Memory B cell (primary cell): ENCODE data around the gene DHH.

Experiments
- ATAC-seq: fragments of 150-1000 bp; cut with Tn5 transposase; 2 replicates; pipeline ENCODE4 v1.10.0; 2021; ENCODE audit warnings: low read depth, mild to moderate bottlenecking, moderate library complexity
- DNase-seq, 2 donors: peaks; one replicate each; pipeline ENCODE4 v3.0.0; 2022; ENCODE audit warnings: low spot score in 2 of 2
- H3K27ac Mint-ChIP-seq: one replicate; pipeline ENCODE4 v1.8.0; 2022; ENCODE audit warnings: mild to moderate bottlenecking, moderate library complexity, mixed read lengths
- H3K27me3 Mint-ChIP-seq: one replicate; pipeline ENCODE4 v1.8.0; 2022; ENCODE audit warnings: mixed read lengths
- H3K36me3 Mint-ChIP-seq: one replicate; pipeline ENCODE4 v1.8.0; 2022; ENCODE audit warnings: mild to moderate bottlenecking, mixed read lengths
- H3K4me1 Mint-ChIP-seq: one replicate; pipeline ENCODE4 v1.8.0; 2022; ENCODE audit warnings: mixed read lengths
- H3K4me3 Mint-ChIP-seq: one replicate; pipeline ENCODE4 v1.8.0; 2022; ENCODE audit warnings: mild to moderate bottlenecking, moderate library complexity, mixed read lengths
- H3K9me3 Mint-ChIP-seq: one replicate; pipeline ENCODE4 v1.8.0; 2022; ENCODE audit warnings: mixed read lengths

Gene DHH

DNA sequence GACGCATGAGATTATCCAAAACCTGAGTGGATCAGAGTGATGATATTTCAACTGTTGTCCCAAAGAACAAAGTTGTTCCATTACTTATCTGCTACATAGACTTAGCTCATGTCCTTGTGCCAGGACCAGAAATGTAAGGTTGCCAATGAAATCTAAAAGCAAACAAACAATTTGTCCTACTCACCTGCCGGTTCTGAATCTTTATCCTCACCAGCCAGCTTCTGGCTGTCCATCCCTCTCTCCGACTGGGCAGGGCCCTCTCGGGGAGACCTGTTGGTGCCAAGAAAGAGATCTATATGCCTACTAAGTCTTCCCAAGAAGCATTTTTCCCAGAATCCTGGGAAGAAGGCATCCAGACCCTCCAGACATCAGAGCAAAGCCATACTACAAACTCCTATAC lies 39.5 kb downstream of the DHH start:
- Mint-ChIP-seq H3K36me3 (peaks cover 31% of the 10 kb centered on the region), H3K9me3 (no peaks in the 10 kb centered on the region), H3K27me3 (no peaks in the 10 kb centered on the region), H3K27ac (peak overlapping the region; percentile 71), H3K4me3 (no peak overlapping the region), H3K4me1 (peaks cover 60% of the 10 kb centered on the region)
- ATAC-seq = no peak
- DNase-seq = no peak

DNA sequence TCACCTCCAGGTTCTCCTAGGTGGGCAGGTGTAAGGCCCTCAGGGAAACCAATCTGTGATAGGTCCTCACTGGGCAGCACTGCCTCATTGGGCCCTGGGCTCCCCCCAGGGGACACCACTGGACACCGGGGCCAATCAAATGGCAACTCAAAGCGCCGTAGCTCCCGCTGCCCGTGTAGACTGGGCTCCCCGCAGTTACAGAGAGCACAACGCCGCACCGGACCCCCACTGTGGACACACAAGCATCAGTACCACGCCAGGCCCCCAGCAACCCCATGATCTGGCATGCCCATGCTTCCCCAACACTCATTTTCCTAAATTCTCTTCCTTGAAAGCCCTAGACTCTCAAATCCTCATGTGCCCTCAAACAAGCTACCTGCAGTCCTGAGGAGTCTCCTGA lies 40.1 kb downstream of the DHH start:
- Mint-ChIP-seq H3K36me3 (peaks cover 31% of the 10 kb centered on the region), H3K27ac (no peak overlapping the region), H3K9me3 (no peaks in the 10 kb centered on the region), H3K4me1 (peaks cover 60% of the 10 kb centered on the region), H3K4me3 (no peak overlapping the region), H3K27me3 (no peaks in the 10 kb centered on the region)
- DNase-seq (no peak), ATAC-seq (no peak)

- no peaks in the 10 kb centered on the region for H3K27me3 Mint-ChIP-seq
- H3K36me3 Mint-ChIP-seq = peaks cover 31% of the 10 kb centered on the region
- ATAC-seq = no peak
- H3K4me3 Mint-ChIP-seq = no peak overlapping the region
- DNase-seq = no peak
- H3K9me3 Mint-ChIP-seq = no peaks in the 10 kb centered on the region
- H3K4me1 Mint-ChIP-seq = peaks cover 56% of the 10 kb centered on the region
- no peak overlapping the region for H3K27ac Mint-ChIP-seq
Measured at GRCh38 chr12:49054096-49054495, 40.5 kb downstream of the DHH start.

GRCh38 chr12:49052451-49053208 lies 42.0 kb downstream of the DHH start:
- Mint-ChIP-seq H3K4me3 (no peak overlapping the region), H3K27me3 (no peaks in the 10 kb centered on the region), H3K9me3 (no peaks in the 10 kb centered on the region), H3K27ac (no peak overlapping the region), H3K36me3 (peaks cover 41% of the 10 kb centered on the region), H3K4me1 (peaks cover 42% of the 10 kb centered on the region)
- DNase-seq (no peak), ATAC-seq (no peak)

DNA sequence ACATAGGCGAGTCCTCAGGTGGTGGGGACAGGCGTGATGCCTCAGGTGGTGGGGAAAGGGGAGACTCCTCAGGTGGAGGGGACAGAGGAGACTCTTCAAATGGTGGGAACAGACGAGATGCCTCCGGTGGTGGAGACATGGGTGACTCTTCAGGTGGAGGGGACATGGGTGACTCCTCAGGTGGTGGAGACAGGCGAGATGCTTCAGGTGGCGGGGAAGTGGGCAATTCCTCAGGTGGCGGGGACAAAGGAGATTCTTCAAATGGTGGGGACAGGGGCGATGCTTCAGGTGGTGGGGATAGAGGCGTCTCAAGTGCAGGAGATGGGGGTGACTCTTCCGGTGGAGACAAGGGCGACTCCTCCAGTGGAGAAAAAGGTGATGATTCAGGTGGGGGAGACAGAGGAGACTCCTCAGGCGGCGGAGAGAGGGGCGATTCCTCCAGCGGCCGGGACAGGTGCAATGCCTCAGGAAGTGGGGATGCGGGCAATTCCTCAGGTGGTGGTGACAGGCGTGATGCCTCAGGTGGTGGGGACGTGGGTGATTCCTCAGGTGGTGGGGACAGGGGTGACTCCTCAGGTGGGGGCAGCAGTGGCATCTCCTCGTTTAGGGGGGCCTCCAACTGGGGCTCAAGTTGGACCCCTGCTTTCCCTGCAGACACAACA lies 42.7 kb downstream of the DHH start:
- Mint-ChIP-seq H3K36me3 (peaks cover 42% of the 10 kb centered on the region), H3K9me3 (no peaks in the 10 kb centered on the region), H3K27me3 (no peaks in the 10 kb centered on the region), H3K4me3 (no peak overlapping the region), H3K4me1 (peaks cover 34% of the 10 kb centered on the region), H3K27ac (no peak overlapping the region)
- no peak for DNase-seq
- ATAC-seq = no peak

GRCh38 chr12:49051373-49051764 lies 43.2 kb downstream of the DHH start:
- Mint-ChIP-seq H3K36me3 (peaks cover 45% of the 10 kb centered on the region), H3K9me3 (no peaks in the 10 kb centered on the region), H3K4me3 (no peak overlapping the region), H3K4me1 (peaks cover 29% of the 10 kb centered on the region), H3K27ac (no peak overlapping the region), H3K27me3 (no peaks in the 10 kb centered on the region)
- ATAC-seq (no peak), DNase-seq (no peak)

- peaks cover 48% of the 10 kb centered on the region for H3K36me3 Mint-ChIP-seq
- H3K4me3 Mint-ChIP-seq = no peak overlapping the region
- H3K27ac Mint-ChIP-seq = no peak overlapping the region
Measured at GRCh38 chr12:49050507-49051372, 43.9 kb downstream of the DHH start.

DNA sequence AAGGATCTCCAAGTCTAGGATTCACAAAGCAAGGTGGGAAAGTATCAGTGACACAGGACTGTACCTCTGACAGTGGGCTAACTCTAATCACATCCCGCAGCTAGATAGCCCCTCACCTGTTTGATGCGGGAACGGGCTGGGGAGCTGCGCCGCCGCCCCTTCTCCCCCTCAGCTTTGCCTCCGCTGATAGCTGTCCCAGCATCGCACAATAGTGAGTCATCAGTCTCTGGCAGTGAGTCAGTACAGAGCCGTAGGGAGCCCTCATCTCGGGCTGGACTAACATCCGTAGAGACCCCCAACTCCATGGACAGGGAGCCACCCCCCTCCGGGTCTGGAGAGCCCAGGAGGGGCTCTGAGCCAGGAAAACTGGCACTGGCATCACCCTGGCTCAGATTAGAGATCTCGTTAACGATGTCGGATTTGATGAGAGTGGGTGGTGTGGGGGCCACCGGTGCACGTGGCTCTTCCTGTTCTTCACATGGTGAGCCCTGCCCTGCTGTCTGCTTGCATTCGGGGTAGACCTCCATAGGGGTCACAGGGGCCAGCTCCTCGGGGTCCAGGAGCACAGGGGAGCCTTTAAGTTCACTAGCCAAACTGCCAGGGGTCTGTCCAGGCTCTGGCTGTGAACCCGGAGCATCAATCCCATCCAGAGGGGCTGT lies 44.9 kb downstream of the DHH start:
- H3K27me3 Mint-ChIP-seq = no peaks in the 10 kb centered on the region
- ATAC-seq (no peak), DNase-seq (no peak)
- no peaks in the 10 kb centered on the region for H3K9me3 Mint-ChIP-seq
- no peak overlapping the region for H3K4me3 Mint-ChIP-seq
- peaks cover 12% of the 10 kb centered on the region for H3K4me1 Mint-ChIP-seq
- peaks cover 47% of the 10 kb centered on the region for H3K36me3 Mint-ChIP-seq
- H3K27ac Mint-ChIP-seq = no peak overlapping the region

More at GRCh38 chr12:49050507-49051372, 43.9 kb downstream of the DHH start:
- DNase-seq (no peak), ATAC-seq (no peak)
- peaks cover 23% of the 10 kb centered on the region for H3K4me1 Mint-ChIP-seq
- no peaks in the 10 kb centered on the region for H3K27me3 Mint-ChIP-seq
- H3K9me3 Mint-ChIP-seq = no peaks in the 10 kb centered on the region

DNA sequence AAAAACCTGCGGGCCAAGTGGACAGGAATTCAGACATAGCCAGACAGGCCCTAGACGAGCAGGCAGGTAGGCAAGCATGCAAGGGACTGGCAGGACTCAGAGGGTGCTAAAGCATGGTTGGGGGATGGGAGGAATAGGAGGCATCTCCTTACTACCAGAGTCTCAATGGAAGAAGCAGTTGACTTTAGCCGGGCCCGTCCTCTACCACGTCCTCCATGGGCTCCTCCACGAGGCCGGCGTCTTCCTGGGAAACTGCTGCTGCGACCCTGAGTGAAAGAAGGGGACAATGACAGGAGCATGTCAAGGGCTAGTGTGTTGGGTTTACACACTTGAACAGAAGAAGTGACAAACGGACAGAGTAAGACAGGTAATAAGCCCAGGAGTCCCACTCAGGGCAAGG lies 45.6 kb downstream of the DHH start:
- peaks cover 15% of the 10 kb centered on the region for H3K4me1 Mint-ChIP-seq
- no peak for DNase-seq
- peaks cover 52% of the 10 kb centered on the region for H3K36me3 Mint-ChIP-seq
- no peaks in the 10 kb centered on the region for H3K27me3 Mint-ChIP-seq
- no peak overlapping the region for H3K27ac Mint-ChIP-seq
- H3K9me3 Mint-ChIP-seq = no peaks in the 10 kb centered on the region
- no peak for ATAC-seq
- H3K4me3 Mint-ChIP-seq = no peak overlapping the region

- Mint-ChIP-seq H3K9me3 (no peaks in the 10 kb centered on the region), H3K4me1 (peaks cover 14% of the 10 kb centered on the region), H3K36me3 (peaks cover 48% of the 10 kb centered on the region), H3K4me3 (no peak overlapping the region), H3K27me3 (no peaks in the 10 kb centered on the region), H3K27ac (no peak overlapping the region)
- ATAC-seq (no peak), DNase-seq (no peak)
Measured at GRCh38 chr12:49046129-49046895, 48.3 kb downstream of the DHH start.

DNA sequence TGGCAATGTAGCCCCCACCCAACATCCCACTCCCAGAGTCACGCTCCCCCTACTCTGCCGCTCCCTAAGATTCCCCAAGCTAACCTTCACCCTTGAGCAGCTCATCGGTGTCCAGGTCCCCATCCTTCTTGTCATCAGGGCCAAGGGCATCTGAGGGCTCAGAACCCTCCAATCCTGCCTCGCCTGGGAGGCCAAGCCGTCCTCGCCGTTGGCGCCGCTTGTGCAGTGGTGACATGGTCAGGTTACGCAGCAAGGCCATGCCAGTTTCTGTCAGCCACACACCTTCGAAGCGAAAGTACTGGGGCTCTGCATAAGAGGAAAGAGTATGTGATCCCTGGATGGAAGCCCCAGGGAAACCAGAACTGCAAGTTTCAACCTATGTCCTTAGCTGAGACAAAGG lies 49.9 kb downstream of the DHH start:
- Mint-ChIP-seq H3K36me3 (peaks cover 48% of the 10 kb centered on the region), H3K27ac (no peak overlapping the region), H3K27me3 (no peaks in the 10 kb centered on the region), H3K4me1 (peaks cover 7% of the 10 kb centered on the region), H3K4me3 (no peak overlapping the region), H3K9me3 (no peaks in the 10 kb centered on the region)
- DNase-seq (no peak), ATAC-seq (no peak)

- Mint-ChIP-seq H3K9me3 (no peaks in the 10 kb centered on the region), H3K27me3 (no peaks in the 10 kb centered on the region), H3K27ac (peak overlapping the region; percentile 49), H3K4me3 (no peak overlapping the region), H3K36me3 (peaks cover 48% of the 10 kb centered on the region), H3K4me1 (peaks cover 7% of the 10 kb centered on the region)
- peak; percentile 72 to 83 for DNase-seq
- ATAC-seq = peak; percentile 95
Measured at GRCh38 chr12:49043856-49044258, 50.7 kb downstream of the DHH start.

DNA sequence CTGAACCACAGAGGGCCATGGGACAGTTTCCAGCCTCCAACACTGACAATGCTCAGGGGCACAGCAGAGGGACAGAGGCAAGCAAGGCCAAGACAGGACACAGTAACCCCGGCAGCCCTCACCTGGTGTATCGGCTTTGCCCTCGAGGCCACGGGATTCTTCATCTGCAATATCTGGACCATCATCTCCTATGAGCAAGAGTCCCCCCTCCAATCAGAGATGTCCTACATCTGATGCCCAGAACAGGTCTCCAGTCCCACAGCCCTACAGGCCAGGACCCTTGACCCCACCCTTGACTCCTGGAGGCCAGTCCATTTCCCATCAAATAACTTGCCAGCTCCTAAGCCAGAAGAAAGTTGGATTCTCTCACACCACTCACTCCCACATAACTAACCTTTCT lies 51.4 kb downstream of the DHH start:
- Mint-ChIP-seq H3K4me1 (peaks cover 7% of the 10 kb centered on the region), H3K36me3 (peaks cover 48% of the 10 kb centered on the region), H3K9me3 (no peaks in the 10 kb centered on the region), H3K4me3 (no peak overlapping the region), H3K27me3 (no peaks in the 10 kb centered on the region), H3K27ac (peak overlapping the region; percentile 49)
- no peak for ATAC-seq
- DNase-seq = no peak
